WERI-Rb-1 (cell line): Measurements from ENCODE around the gene ELP4.
"Not testable (repeated sequence)": the region's sequence is repeated elsewhere in the genome, so short reads cannot be mapped to it uniquely, and the experiment has no call there.

Experiments used
- DNase-seq: peaks from one replicate; pipeline ENCODE4 v3.0.0-alpha.2; 2020
- H3K27ac ChIP-seq: fragments of 250-450 bp; sonication (Bioruptor Pico); 2 replicates; pipeline ENCODE4 v1.5.1; 2020; ENCODE audit warnings: mild to moderate bottlenecking, moderate library complexity
- H3K27me3 ChIP-seq: fragments of 250-450 bp; sonication (Bioruptor Pico); 2 replicates; pipeline ENCODE4 v1.5.1; 2021; ENCODE audit warnings: mild to moderate bottlenecking, low read depth, moderate library complexity; ENCODE audit not compliant: insufficient read depth, severe bottlenecking
- H3K36me3 ChIP-seq: fragments of 250-450 bp; sonication (Bioruptor Pico); 2 replicates; pipeline ENCODE4 v1.5.1; 2020; ENCODE audit warnings: mild to moderate bottlenecking, moderate library complexity
- H3K4me3 ChIP-seq: 2 replicates; pipeline ENCODE4 v1.5.1; 2011; ENCODE audit warnings: low read depth, mild to moderate bottlenecking, control low read depth, low read length
- H3K9me3 ChIP-seq: fragments of 250-450 bp; sonication (Bioruptor Pico); 2 replicates; pipeline ENCODE4 v1.5.1; 2021; ENCODE audit warnings: mild to moderate bottlenecking, moderate library complexity; ENCODE audit not compliant: severe bottlenecking
- TF ChIP-seq, protein P1 (sequence below): IDR thresholded peaks from 2 replicates; pipeline ENCODE4 v1.5.1; 2011; ENCODE audit warnings: low read depth, mild to moderate bottlenecking, control low read depth, inconsistent platforms, low read length

ELP4 gene

DNA sequence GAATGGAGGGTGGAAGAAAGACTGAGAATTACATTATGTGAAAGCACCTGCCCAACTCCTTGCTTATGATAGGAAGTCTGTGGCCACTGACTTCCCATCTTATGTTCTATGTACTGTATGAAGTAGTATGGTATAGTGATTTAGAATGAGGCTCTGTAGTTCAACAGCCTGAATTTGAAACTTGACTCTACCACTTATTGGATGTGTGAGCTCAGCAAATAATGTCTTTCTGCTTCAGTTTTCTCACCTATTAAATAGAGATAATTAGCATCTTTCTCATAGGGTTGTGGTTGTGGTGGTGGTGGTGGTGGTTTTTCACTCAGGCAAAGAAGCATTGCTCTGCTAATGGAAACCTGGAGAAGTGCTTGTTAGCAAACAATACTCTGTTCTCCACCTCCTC, 180.0 kb downstream of the ELP4 start:
- no peak overlapping the region for H3K4me3 ChIP-seq
- TF ChIP-seq, protein P1, sequence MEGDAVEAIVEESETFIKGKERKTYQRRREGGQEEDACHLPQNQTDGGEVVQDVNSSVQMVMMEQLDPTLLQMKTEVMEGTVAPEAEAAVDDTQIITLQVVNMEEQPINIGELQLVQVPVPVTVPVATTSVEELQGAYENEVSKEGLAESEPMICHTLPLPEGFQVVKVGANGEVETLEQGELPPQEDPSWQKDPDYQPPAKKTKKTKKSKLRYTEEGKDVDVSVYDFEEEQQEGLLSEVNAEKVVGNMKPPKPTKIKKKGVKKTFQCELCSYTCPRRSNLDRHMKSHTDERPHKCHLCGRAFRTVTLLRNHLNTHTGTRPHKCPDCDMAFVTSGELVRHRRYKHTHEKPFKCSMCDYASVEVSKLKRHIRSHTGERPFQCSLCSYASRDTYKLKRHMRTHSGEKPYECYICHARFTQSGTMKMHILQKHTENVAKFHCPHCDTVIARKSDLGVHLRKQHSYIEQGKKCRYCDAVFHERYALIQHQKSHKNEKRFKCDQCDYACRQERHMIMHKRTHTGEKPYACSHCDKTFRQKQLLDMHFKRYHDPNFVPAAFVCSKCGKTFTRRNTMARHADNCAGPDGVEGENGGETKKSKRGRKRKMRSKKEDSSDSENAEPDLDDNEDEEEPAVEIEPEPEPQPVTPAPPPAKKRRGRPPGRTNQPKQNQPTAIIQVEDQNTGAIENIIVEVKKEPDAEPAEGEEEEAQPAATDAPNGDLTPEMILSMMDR = no peak
- no peak overlapping the region for H3K27ac ChIP-seq
- H3K27me3 ChIP-seq = no peaks in the 10 kb centered on the region
- no peak for DNase-seq
- no peaks in the 10 kb centered on the region for H3K36me3 ChIP-seq
- H3K9me3 ChIP-seq = no peaks in the 10 kb centered on the region

DNA sequence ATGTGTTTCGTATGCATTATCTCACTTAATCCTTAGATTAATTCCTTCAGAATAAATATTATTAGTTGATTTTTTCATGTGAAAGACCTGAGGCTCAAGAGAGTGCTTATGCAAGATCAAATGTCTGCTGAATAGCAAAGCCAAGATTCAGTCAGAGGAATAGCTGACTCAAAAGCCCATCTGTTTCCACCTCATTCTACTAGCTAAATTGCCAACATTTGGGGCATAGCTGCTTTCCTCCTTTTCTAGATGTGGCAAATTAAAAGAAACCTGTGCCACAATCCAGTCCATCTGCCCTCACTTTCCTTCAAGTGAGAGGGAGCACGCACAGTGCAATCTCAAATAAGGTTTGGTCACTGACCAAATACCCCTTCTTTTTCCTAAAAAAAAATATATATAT, 180.5 kb downstream of the ELP4 start:
- H3K4me3 ChIP-seq = no peak overlapping the region
- no peak overlapping the region for H3K27ac ChIP-seq
- TF ChIP-seq, protein P1 = no peak
- H3K27me3 ChIP-seq = no peaks in the 10 kb centered on the region
- H3K9me3 ChIP-seq = no peaks in the 10 kb centered on the region
- no peak for DNase-seq
- no peaks in the 10 kb centered on the region for H3K36me3 ChIP-seq

DNA sequence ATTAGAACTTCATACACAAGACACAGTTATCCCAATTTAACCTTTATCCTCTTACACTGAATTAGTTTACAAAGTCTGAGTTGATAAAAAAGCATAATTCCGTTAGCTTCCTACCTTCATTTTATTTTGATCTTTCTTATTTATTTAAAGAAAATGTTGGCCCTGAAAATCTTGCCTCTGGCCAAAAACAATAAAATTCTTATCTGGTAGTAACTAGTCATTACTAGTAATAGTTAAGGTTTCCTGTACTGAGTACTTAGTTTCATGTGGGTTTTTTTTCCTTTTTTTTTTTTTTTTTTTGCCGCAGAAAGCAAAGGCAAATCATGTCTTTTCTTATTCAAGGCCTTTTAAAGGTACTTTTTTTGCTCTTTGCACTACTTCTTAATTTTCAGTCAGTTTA, 180.9 kb downstream of the ELP4 start:
- TF ChIP-seq, protein P1 = no peak
- H3K27me3 ChIP-seq = no peaks in the 10 kb centered on the region
- H3K9me3 ChIP-seq = no peaks in the 10 kb centered on the region
- no peaks in the 10 kb centered on the region for H3K36me3 ChIP-seq
- no peak overlapping the region for H3K27ac ChIP-seq
- no peak overlapping the region for H3K4me3 ChIP-seq
- no peak for DNase-seq

DNA sequence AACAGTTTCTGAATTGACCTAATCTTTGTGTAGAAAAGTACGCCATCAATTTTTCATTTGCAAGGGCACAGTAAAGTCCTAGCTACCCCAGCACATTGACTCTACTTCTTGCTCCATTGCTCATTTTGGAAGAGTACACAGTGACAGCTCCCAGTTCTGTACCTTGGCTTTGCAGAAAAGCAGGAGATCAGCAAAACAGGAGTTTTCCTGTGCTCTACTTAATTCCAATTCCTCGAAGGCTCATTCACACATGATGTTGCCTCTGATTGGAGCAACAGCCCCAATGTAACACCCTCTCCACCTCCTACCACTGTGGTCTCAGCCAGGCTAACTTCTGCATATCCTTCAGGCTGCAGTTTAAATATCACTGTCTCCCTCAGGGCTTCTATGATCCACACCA, 182.9 kb downstream of the ELP4 start:
- DNase-seq = no peak

DNA sequence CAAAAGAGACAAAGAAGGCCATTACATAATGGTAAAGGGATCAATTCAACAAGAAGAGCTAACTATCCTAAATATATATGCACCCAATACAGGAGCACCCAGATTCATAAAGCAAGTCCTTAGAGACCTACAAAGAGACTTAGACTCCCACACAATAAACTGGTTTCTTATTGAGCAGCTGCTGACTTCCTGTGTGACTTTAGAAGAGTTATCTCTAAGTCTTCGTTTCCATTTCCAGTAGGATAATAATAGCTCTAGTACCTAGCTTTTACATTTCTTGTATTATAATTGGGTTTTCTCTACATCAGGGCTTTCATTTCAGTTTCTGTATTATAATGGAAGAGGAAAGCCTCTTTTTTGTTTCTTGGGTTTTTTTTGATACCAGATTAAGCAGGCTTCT, 187.5 kb downstream of the ELP4 start:
- H3K36me3 ChIP-seq, H3K4me3 ChIP-seq, H3K9me3 ChIP-seq, H3K27ac ChIP-seq, H3K27me3 ChIP-seq, DNase-seq: not testable (repeated sequence)

More for the DNA sequence above, 182.9 kb downstream of the ELP4 start:
- no peaks in the 10 kb centered on the region for H3K9me3 ChIP-seq
- H3K4me3 ChIP-seq = no peak overlapping the region
- H3K27me3 ChIP-seq = no peaks in the 10 kb centered on the region
- no peak overlapping the region for H3K27ac ChIP-seq
- H3K36me3 ChIP-seq = no peaks in the 10 kb centered on the region
- TF ChIP-seq, protein P1 = no peak

DNA sequence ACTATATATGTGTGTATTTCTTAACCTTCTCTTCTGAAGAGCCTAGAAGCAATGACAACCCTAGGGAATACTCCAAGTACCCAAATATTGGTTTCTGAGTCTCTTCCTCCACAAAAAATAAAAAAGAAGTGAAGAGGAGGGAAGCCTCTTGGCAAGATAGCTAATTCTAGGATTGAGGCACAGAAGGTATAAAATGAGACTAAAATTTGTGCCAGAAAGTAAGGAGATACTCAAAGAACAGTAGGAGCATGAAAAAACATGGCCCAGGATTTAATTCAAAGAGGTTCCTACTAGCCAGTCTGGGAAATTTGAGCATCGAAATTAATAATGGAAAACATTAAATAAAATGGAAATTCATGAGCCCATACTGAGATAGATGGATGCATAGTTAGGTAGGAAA, 189.5 kb downstream of the ELP4 start:
- no peak overlapping the region for H3K27ac ChIP-seq
- TF ChIP-seq, protein P1 = no peak
- H3K4me3 ChIP-seq = no peak overlapping the region
- H3K27me3 ChIP-seq = no peaks in the 10 kb centered on the region
- no peak for DNase-seq
- H3K36me3 ChIP-seq = no peaks in the 10 kb centered on the region
- H3K9me3 ChIP-seq = no peaks in the 10 kb centered on the region

DNA sequence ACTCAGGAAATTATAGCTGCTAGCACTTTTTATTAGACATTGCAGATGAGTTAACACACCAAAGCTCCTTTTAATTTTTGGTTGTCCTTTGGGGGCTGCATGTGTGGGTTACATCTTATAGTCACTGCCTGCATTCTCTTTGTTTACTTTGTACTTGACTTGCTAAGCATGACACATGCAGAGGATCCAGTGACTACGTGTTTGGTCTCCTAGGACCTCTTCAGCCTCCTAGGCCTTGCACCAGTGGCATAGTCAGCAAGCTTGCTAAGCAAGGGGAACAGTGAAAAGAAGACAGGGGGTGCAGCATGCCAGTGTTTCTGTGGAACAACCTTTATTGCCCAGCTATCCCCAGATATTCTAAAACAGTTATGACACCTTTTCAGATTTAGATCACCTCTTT, 193.4 kb downstream of the ELP4 start:
- Histone ChIP-seq H3K9me3 (no peaks in the 10 kb centered on the region), H3K27me3 (no peaks in the 10 kb centered on the region), H3K4me3 (no peak overlapping the region), H3K36me3 (no peaks in the 10 kb centered on the region), H3K27ac (no peak overlapping the region)
- DNase-seq = no peak
- TF ChIP-seq, protein P1 = no peak
